Right renal cortex interstitium (tissue), 3 donors: ENCODE results near the gene TRAF7. TPM values are rescaled to one million over a fixed set of nuclear protein-coding genes. Genes with fewer than 3 reads are reported as not detected.
"Not testable (repeated sequence)": the region's sequence is repeated elsewhere in the genome, so short reads cannot be mapped to it uniquely, and the experiment has no call there.

Source experiments
- DNase-seq, 3 donors: peaks; one replicate each; pipeline ENCODE4 v3.0.0-alpha.2; 2013; ENCODE audit warnings: low read depth in 3 of 3, low spot score in 2 of 3
- polyA plus RNA-seq, 3 donors: library from polyadenylated mRNA; unstranded; fragments of 120-200 nt; gene quantifications; one replicate each; pipeline ENCODE4 v1.2.1, GENCODE V29; 2013; ENCODE audit not compliant: insufficient read length in 3 of 3

Gene TRAF7
- polyA plus RNA-seq, 3 donors, result 51.4 to 60.4 (median 60.3) TPM

DNA sequence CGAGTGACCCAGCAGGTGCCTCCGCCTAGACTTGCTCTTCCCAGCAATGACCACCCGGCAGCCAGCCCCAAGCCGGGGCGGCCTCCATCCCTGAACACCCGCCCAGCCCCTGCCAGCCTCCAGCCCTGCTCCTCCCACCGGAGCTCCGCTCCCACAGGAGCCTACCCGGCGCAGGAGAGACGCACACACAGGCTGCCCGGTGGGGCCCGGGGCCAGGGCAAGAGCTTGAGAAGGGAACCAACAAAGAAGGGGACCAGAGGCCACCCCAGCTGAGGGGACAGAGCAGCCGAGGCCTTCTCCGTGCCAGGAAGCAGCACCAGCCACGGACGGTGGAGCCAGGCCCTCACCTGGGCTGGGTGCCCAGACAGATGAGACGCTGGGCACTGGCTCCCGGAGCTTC lies 33.7 kb upstream of the TRAF7 start:
- no peak for DNase-seq

DNA sequence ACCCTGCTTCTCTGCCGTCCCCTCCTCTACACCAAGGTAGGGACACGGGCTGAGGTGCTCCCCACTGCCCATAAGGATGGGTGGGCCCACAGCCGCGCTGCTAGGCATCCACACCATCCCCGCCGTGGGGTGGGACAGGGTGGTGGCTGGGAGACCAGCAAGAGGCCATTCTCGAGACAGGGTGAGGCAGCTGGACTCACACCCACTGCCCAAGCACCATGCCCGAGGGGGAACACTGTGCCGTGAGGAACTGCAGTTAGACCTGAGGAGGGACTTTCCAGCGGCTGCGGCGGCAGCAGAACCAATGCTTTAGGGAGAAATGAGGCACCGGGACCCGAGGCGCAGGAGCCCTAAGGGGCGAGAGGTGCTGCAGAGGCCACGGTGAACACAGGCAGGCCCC lies 33.2 kb upstream of the TRAF7 start:
- DNase-seq, result no peak

DNA sequence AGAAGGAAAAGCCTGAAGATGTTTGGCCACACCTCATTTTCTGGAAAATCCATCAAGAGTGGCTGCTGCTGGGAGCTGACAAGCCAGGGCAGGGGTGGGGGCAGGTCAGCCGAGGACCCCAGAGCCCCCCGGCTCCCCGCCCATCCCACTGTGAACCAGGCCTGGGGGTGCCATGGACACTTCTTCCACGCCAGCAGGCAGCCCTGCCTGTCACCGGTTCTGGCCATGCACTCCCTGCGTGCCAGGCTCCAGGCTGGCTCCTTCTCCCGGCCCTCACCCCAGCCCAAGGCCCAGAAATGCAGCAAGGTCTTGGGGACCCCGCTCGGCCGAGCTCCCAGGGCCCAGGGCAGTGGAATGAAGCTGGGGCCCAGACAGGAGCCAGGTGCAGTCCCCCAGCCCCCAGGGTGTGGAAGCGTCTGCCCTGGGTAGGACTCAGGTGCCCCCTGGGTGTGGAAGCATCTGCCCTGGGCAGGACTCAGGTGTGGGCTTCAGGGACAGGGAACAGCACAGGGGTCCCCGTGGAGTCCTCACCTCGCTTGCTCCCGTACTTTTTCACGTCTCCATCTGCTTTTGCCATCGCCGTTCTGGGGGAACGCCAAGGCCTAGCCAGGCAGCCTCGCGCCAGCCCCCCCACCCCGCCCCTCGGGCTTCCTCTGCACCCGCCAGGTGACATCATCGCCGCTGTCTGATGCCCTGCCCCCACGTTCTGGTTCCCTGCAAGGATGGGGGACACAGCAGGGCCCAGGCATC lies 32.5 kb upstream of the TRAF7 start:
- not testable (repeated sequence) for DNase-seq

DNA sequence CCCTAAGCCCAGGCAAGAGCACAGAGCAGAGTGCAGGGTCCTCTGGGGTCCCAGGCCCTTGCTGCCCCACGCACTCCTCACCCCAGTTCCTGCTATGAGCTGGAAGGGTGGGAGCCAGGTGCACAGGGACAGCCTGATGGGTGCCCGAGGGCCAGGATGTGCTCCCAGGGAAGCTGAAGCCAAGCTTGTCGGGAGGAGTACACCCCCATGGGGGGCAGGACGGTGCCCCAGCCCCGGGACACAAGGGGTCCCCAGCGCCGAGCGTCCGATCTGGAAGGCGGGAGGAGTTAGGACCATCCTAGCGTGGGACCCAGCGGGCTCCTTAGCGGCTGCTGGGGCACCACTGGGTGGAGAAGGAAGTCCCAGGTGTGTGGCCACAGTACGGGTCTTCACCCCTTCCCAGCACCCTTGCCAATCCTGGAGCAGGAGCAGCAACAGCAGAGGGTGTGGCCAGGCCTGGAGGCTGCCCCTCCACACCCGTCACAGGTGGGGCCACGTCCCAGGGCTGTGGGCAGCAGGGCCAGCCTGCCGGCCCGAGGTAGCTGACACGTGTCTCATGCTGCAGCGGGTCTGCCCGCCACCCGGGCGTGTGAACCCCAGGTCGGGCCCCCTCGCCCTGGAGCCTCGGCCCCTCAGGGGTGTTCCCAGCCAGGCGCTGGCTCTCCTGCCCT lies 31.7 kb upstream of the TRAF7 start:
- DNase-seq, result not testable (repeated sequence)

DNA sequence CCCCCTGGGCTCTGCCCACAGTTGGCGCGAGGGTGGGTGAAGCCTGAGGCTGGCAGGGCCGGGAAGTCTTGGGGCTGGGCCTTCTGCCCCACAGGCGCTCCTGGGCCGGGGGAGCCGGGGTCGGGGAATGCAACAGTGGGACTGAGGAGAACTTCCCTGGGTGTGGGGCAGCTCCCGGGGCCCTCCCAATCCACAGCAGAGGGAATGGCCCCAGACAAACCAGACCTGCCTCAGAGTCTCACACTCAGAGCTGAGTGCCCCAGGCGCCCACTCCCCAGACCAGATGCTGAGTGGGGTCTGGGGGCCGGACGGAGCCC lies 31.2 kb upstream of the TRAF7 start:
- DNase-seq, result not testable (repeated sequence)

DNA sequence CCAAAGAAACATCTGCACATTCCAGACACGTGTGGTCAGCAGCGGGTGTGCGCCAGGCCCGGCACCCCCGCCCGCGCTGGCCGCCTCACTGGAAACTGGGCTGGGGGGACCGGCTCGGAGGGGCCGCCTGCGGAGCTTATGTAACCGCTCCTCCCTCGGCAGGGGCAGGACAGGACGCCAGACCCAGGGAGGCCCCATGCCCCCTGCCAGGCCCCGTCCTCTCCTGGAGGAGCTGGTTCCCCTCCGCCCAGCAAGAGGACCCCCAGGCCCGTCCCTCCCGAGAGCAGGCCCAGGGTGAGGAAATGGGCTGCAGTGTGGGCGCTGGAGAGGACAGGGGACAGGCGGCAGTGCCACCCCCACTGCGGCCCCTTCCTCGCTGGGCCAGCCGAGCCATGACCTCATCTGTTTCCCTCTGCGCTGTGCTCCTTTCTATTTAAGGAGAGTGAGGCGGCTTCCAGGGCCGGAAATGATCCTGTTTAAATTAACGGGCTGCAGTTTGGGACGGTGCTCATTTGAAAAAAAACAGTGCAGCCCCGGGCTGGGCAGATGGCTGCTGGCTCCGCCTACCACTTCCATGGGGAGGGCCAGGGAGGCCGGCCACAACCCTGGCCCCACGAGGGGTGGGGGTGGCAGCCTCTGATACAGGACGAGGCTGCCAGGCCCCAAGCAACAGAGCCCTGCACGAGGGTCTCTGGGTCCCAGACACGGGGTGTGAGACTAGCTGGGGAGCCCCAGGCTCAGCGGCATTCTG lies 30.7 kb upstream of the TRAF7 start:
- not testable (repeated sequence) for DNase-seq

DNA sequence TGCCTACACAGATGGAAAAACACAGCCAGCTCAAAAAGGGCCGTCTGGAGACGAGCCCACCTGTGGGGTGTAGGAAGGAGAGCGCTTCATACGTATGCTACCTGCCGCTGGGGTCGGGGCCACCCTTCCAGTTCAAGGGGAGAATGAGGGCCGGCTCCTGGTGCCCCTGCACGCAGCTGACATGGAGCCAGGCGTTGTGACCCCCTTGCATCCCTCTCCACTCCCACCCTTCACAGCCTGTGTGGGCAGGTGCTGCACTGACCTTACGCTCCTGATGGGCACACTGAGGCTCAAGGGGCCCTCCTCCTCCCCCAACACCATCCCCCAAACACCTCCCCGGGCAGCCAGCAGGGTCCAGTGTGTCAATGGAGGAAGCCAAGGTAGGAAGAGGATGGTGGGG lies 30.0 kb upstream of the TRAF7 start:
- not testable (repeated sequence) for DNase-seq

DNA sequence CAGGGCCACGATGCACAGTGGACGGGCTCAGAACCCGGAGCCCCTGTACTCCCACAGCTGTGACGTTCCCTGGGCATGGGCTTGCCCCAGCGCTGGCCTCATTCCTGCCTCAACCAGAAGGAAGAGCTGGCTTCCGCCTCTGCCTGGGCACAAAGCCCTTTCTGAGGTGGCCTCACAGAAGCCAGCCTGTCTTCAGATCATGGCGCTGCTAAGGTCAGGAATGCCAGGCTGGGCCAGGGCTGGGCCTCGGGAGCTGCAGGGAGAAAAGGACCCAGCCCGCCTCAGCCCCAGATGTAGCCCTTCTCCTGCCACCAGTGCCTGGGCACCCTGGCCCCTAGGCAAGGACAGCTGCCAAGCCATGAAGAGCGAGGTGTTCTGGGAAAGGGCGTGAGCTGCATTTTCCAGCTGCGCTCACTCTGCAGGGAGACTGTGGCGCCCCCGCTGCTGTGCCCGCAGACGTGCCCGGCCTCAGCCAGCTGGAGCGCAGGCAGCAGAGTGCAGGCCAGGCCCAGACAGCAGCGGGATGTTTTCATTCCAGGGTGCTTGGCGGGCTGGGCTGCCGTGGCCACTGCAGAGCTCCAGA lies 29.3 kb upstream of the TRAF7 start:
- DNase-seq, result not testable (repeated sequence)

DNA sequence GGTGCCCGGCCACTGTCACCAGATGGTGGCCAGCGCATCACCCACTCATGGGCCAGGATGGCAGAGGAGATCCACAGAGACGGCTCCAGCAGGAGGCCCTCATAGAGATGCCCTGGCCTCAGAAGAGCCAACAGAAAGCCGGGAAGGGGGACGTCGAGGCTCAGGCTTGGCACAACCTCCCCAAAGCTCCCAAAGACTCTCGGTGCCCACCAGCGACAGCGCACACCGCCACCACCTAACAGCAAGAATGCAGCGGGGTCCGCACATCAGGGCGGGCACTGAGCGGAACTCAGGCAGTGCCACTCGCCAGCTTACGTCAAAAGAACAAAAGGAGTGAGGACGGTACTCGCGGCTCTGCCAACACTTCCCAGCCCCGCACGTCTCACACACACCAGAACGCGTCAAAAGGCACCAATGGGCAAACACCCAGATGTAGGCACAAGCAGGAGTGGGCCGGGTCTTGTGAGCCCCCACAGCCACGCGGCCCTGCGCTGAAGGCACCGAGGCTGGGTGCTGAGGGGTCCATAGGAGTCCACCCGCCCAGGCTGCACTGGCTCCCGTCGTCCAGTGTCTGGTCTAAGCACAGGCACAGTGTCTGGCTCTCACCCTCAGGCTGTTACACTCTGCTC lies 28.5 kb upstream of the TRAF7 start:
- DNase-seq, result not testable (repeated sequence)

DNA sequence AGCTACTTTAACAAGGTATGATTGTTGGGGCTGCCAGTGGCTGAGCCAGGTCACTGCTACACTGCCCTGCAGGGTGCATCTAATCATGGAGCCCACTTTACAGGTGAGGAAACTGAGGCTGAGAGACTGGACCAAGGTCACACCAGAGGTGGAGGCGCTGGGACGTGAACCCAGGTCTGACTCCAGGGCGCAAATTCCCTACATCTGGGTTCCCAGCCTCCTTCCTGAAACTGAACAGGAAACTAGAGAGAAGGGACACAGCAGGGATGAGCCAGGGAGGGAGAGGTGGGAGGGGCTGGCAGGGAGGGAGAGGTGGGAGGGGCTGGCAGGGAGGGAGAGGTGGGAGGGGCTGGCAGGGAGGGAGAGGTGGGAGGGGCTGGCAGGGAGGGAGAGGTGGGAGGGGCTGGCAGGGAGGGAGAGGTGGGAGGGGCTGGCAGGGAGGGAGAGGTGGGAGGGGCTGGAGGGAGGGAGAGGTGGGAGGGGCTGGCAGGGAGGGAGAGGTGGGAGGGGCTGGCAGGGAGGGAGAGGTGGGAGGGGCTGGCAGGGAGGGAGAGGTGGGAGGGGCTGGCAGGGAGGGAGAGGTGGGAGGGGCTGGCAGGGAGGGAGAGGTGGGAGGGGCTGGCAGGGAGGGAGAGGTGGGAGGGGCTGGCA lies 27.8 kb upstream of the TRAF7 start:
- not testable (repeated sequence) for DNase-seq

DNA sequence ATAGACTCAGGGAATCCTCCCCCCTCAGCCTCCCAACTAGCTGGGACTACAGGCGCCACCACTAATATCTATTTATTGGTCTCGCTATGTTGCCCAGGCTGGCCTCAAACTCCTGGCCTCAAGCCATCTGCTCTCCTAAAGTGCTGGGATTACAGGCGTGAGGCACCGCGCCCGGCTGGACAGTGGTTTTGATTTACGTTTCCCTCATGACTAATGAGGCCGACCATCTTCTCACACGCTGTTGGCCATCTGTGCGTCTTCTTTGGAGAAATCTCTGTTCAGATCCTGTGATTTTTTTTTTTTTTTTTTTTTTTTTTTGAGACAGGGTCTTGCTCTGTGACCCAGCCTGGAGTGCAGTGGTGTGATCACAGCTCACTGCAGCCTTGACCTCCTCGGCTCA lies 26.3 kb upstream of the TRAF7 start:
- not testable (repeated sequence) for DNase-seq

DNA sequence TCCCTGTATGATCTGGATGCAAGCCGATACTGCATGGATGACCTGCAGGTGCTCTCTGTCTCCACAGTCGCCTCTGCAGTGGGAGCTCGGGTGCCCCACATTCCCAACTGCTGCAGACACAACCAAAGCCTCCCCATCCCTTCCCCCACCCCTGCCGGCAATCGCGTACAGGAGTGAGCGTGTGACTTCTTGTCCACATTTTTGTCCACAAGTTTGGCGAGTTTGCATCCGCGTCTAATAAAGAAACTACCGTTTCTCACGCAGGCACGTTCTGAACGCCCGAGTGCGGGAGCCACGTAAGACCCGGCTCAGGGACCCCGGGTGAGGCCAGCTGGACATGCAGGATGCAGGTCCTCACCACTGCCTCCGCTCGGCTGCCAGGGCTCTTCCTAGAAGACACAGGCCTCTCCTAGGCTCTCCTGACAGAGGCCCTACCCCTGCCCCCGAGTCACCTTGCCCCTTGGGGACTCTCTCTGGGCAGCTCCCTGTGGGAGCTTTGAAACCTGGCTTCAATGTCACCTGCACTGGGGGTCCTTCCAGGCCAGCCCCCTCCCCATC lies 25.6 kb upstream of the TRAF7 start:
- DNase-seq, result not testable (repeated sequence)

DNA sequence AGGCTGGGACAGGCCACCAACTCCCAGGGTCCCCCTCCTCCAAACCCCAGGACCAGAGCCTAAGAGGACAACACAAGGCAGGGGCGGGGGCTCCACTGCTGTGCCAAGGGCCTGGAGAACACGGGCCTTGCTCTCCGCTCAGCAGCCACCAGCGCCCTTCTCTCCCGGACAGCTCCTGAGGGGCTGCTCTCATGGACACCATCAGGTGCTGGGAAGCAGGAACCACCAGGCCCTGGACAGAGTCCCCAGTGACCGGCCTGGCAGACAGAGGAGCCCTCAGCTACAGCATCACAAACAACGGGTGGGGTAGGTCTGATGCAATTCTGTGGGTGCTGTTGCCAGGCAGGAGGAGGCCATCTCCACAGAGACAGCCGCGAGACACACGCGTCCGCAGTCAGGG lies 21.8 kb upstream of the TRAF7 start:
- not testable (repeated sequence) for DNase-seq

DNA sequence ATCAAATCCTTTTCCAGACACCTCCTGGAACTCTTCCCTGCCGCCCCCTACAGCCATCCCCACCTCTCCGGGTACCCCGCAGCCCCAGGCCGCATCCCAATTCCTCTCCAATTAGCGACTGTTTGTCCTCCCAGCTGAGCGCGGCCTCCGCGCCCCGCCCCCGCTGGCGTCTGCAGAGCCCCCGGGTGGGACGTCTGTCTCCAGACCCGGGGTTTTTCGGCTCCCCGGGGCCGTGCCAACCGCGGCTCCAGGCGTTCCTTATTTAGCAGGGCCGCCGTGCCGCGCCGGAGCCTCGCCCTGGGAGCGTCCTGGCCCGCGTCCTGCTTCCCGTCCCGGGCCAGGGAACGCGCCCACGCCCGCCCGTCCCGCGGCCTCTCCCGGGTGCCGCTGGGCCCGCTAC lies 20.5 kb upstream of the TRAF7 start:
- not testable (repeated sequence) for DNase-seq

DNA sequence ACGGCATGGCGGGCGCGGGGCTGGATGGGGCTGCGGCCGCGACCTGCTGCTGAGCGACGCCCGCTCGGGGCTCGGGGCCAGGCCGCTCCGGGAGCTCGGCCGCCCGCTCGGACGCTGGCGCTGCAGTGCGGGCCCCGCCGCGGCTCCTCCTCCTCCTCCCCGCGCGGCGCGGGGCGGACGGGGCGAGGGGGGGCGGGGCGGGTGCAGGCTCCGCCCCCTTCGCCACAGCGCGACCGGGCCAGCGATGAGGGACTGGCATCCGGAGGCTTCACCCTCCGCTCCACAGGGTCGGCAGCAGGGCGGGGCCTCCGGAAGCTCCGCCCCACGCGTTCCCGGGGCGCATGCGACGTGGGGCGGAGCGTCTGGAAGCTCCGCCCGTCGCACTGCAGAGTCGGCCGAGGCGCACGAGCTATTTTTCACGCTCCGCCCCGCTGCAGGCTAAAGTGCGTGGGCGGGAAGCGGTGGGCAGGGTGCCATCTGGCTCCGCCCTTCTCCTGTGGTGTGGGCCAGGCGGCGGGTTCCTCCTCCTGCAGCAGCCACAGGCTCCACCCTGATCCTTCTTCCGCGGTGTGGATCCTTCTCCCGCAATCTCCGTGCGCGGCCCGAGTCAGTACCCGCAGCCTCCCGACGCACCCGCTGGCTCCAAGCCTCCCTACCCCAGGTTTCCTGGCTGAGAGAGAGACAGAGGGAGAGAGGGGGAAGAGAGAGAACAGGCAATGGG lies 19.7 kb upstream of the TRAF7 start, which contains the start of gene PKD1:
TSS of gene PKD1 (minus strand) at position 129 of the 721 bp plus-strand sequence. CDS start 209 bp downstream, outside the sequence.
- peak in 2 of 3 donors; percentile 81 to 83 for DNase-seq

DNA sequence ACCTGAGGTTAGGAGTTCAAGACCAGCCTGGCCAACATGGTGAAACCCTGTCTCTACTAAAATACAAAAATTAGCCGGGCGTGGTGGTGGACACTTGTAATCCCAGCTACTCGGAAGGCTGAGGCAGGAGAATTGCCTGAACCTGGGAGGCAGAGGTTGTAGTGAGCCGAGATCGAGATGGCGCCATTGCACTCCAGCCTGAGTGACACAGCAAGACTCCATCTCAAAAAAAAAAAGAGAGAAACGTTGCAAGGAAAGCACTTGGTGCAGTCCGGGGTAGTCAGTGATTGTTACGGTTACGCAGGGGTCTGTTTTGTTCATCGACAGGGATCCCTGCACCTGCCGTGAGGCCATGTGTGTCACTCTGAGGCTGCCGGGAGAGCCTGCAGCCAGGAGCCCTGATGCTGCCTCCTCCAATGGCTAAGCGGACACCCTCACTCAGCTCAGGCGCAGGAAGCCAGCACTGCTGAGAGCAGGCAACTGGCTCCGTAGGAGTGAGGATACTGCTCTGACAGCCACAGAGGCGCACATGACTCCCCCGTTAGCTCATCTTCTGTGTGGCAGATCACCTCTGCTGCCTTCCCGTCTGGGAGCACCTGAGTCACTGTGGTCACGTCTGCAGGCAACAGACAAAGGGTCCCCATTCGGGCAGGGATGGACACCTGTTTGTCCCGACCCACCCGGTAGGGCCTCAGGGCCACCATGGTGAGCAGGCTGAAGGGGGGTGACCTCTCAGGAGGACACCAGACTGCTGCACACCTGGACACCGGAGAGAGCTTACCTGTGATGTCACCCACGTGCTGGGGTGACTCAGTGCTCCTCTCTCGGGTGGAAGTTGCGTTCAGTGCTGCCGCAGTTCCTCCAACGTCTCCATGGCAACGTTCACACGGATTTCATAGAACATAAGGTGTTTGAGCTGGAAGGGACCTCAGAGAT lies 12.4 kb upstream of the TRAF7 start:
- DNase-seq, result no peak

DNA sequence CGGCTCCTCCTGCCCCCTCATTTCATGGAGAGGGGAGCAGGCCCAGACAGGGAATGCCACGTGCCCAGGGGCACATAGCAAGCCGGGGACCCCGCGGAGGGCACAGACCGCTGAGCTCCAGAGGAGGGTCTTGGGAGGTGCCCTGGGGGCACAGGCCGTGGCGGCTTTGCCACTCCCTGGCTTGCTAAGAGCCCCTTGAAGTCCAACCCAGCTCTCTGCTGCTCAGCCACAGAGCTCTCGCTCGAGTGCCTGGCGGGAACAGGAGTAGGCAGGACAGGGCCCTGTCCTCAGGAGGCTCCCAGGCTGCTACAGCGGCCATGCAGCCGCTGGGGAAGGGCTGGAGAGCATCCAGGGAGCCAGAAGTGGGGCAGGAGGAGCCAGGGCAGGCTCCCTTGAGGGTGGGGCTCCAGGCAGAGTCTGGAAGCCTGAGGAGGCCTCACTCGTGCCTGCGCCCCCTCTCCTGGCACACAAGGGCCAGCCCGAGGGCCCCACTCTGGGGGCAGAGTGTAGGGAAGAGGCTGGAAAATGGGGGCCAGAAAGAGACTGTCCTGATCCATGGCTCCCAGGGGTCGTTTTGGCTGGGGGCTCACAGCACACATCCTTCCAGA lies 11.6 kb upstream of the TRAF7 start:
- no peak for DNase-seq

DNA sequence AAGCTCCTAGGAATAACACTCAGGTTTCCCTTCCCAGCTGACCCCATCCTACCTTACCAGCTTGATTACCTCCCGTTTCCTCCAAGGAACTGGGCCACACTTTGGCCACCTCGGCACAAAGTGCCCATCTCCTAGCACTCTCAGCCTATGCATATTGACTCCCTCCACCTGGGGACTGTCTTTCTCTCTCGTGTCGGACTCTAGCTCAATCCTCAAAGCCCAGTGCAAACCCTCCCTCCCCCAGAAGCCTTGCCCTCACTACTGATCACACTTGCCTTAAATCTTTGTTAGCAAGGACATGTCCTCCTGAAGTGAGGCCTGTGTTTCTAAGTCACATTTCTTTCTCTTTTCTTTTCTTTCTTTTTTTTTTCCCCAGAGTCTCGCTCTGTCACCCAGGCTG lies 9.7 kb upstream of the TRAF7 start:
- no peak for DNase-seq
